ENCODE results near the gene DEPP1.

DEPP1 gene

GRCh38 chr10:44993226-44993921 lies 14.8 kb upstream of the DEPP1 start:
- DNase-seq: no peak

- no peak for DNase-seq
These were observed 14.2 kb upstream of the DEPP1 start for GRCh38 chr10:44992732-44993225.

DNA sequence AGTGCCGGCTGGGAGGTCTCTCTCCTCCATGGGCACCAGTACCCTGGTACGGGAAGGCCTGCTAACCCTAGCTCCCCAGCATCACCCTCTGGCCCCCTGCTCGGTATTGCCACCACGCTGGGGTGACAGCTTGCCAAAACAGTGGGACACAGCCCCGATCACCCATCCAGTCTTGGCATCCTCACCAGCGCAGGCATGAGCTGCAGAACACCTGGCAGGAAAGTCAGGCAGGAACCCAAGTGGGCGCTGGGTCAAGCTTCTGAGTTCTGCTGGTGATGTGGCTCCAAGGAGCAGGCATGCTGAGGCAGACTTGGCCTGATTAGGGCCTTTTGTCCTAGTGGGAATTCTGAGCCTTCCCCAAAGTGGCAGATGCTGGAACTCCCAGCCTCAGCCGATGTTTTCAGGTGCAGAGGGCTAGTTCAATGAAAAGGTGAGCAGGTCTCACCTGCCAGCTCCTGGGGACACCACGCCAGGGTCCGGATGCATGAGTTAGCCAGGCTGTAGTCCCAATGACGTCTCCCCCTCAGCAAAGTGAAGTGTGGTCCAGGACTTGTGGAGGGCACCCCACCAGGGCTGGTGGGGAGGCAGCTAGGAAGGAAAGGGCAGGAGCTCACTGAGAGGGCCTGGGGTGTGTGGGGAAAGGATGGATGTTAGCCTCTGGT lies 13.6 kb upstream of the DEPP1 start:
- no peak for DNase-seq

- no peak for DNase-seq
These were observed 13.0 kb upstream of the DEPP1 start for GRCh38 chr10:44991571-44991970.

DNA sequence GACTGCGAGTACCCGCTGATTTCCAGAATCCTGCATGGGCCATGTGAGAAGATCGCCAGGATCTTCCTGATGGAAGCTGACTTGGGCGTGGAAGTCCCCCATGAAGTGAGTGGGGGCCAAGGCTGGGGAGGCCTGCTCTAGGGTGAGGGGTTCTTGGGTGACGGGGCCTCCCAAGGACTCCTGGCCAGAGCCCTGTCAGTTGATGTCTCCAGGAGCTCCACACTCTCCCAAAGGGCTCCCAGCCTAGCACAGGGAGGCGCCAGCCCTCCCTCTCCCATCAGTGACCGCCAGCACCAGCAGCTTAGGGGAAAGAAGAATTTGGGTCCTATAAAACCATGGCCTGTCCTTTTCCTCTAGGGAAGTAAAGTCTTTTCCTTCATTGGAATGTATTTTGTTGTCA lies 12.4 kb upstream of the DEPP1 start:
- DNase-seq: no peak

DNA sequence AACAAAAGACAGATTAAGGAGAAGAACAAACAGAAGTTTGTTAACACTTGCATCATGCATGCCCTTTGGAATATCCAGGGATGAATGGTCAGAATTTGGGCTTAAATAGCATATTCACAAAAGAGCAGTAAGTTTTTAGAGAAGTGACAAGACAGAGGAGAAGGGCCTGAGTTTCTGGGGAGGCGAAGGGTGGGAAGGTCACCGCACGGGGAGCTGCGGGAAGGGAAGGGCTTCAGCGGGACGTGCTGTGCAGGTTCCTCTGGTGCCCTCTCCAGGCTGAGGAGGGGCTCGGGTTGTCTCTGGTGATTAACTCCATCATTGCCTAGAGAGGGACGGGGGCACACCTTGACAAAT lies 11.7 kb upstream of the DEPP1 start:
- no peak for DNase-seq

GRCh38 chr10:44989597-44990301 lies 11.1 kb upstream of the DEPP1 start:
- no peak for DNase-seq

GRCh38 chr10:44988957-44989585 lies 10.5 kb upstream of the DEPP1 start:
- no peak for DNase-seq

- no peak for DNase-seq
These were observed 8.1 kb upstream of the DEPP1 start for GRCh38 chr10:44986670-44987069.

DNA sequence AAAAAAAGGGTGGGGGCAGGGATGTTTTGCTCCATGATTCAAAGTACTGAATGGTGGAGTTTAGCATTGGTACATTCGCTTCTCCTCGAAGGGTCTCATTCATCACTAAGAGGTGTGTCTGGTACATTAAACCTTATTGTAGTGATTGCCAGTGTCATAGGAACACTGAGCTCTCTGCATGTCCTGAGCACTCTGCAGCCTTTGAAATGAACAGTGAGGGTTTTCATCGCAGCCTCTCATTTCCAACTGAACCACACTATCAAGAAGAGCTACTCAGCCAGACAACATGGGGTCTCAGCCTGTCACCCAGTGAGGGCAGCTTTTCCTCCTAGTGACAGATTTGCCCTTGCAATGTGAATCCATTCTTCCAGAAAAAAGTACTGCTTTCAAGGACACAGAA lies 7.6 kb upstream of the DEPP1 start:
- DNase-seq: no peak

GRCh38 chr10:44985175-44985681 lies 6.6 kb upstream of the DEPP1 start:
- no peak for DNase-seq

- no peak for DNase-seq
These were observed 6.1 kb upstream of the DEPP1 start for GRCh38 chr10:44984671-44985101.

DNA sequence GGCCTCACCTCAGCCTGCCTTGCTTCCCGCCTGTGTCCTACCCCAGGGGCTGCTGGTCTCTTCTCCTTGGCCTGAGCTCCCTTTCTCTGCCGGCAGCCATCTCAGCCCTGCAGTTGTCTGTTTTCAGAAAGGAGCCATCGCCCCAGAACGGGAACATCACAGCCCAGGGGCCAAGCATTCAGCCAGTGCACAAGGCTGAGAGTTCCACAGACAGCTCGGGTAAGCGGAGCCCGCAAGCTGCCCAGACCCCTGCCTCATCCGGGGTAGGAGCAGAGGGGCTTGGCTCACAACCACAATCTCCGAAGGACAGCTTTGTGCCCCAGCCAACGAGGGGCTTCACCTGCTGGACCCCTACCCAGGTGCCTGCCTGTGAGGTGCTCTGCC lies 5.3 kb upstream of the DEPP1 start:
- DNase-seq: no peak

DNA sequence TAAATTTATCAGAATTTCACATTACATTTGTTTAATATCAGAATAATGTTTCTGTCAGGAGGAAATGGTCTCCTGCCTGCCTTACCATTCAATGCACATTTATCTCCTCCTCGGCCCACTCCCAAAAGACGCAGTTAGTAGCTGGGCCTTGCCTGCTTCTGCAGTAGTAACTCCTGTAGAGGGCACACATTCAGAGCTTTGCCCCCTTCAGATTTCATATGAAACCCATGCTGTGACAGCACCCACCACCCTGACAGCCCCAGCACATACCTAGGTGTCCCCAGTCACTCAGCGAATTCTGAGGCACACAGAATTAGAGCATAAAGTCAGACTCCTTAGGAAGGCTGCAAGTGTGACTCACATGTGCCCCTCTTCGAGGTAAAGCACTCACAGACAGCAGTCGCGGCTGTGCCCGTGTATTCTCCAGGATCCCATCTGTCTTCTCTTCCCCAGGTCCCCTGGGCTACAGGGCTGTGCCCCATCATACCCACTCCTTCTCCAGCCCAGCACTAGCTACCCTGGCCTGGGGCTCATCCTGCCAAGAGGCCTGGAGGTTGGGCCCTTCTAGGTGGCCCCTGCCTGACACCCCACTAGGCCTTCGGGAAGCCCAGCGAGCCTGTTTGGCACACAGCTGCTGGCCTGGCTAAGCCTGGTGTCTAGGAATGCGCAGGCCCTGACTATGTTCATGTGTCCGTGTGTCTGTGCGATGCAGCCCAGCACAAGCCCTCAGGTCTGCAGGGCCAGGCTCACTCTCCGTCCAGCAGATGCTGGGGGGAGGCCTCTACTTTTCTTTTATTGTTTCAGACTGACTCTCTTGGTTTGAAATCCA lies 4.7 kb upstream of the DEPP1 start:
- DNase-seq: no peak

GRCh38 chr10:44982496-44982895 lies 3.9 kb upstream of the DEPP1 start:
- DNase-seq: no peak

DNA sequence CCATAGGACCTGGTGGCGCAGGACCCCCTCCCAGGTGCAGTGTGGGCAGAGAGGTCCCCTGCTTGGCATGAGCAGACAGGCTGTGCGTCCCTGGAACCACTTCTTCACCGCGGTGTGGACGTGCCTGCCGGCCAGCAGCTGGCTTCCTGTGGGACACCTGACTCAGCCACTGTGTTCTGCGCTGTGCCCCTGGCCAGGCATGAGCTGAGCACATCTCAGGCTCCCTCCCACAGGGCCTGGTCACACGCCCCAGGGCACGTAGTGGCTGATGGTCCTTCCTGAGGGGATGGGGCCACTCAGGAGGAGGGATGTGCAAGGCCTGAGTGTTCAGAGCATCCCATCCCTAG lies 3.5 kb upstream of the DEPP1 start:
- DNase-seq: no peak

DNA sequence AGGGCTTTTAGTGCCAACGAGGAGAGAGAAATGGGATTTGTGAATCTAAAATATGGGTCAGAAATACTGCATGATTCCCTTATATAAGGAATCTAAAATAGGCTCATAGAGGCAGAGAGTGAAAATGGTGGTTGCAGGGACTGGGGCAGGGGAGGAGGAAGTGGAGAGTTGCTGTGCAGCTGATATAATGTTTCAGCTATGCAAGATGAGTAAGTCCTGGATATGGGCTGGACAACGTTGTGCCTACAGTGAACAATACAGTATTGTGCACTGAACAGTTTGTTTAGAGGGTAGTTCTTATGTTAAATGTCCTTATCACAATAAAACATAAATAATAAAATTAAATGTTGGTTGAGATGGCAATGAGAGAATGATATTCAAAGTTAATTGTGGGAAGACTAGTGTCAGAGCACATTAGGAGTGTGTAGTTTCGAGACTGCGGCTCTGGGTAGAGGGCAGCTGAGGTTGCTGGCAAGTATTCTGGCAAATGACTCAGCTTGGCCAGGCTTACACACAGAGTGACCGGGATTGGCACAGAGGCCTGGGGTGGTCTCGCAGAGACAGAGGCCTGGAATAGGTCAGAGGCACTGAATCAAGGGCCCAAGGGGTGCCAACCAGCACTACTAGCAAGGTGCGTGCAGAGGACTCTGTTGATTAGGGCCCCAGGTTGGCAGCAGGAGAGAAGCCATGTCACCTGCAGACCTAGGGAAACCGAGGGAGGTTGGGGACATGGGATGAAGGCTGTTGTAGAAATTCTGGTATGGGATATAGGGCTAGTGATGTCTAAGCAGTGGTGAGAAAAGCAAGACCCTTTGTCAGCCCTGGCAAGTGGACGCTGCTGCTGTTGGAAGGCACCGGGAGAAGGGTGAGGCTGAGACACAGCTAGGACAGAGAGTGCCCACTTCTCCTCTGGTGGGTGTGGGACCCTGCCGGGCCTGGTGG lies 2.8 kb upstream of the DEPP1 start:
- DNase-seq: no peak

DNA sequence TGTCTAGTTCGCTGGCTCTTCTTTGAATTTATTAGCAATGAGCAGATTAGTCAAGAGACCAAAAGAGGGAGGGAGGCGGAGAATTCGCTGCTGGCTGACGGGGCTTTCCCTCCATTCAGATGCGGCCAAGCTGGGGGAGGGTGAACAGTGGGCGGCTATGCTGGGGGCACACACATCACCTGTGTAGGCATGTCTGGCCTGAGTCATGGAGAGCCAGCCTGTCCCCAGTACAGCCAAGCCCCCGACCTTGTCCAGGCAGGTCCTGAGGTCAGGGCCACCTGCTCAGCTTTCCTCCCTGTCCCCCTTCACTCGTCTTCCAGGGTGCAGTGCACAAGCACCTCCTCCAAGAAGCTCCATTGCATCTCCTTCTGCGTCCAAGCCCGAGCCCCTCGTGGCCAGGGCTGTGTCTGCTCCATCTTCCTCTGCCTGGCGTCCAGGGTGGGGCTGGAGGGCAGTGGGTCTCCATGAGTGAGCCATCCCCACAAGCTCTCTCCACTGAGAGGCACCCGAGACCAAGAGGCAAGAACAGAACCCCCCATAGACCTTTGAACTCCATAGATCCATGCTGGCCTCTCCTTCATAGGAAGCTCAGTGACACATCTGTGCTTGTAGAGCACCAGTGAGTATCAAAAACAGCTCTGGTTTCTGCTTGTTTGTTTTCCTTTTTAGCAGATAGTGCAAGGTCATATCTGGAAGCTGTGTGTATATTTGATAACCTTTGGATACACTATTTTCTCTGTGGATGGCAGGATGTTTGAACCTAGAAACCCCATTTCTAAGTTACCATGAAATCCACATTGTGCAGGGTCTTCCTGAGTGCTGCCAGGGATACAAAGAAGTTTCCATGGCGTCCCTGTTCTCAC lies 1.9 kb upstream of the DEPP1 start:
- DNase-seq: no peak

DNA sequence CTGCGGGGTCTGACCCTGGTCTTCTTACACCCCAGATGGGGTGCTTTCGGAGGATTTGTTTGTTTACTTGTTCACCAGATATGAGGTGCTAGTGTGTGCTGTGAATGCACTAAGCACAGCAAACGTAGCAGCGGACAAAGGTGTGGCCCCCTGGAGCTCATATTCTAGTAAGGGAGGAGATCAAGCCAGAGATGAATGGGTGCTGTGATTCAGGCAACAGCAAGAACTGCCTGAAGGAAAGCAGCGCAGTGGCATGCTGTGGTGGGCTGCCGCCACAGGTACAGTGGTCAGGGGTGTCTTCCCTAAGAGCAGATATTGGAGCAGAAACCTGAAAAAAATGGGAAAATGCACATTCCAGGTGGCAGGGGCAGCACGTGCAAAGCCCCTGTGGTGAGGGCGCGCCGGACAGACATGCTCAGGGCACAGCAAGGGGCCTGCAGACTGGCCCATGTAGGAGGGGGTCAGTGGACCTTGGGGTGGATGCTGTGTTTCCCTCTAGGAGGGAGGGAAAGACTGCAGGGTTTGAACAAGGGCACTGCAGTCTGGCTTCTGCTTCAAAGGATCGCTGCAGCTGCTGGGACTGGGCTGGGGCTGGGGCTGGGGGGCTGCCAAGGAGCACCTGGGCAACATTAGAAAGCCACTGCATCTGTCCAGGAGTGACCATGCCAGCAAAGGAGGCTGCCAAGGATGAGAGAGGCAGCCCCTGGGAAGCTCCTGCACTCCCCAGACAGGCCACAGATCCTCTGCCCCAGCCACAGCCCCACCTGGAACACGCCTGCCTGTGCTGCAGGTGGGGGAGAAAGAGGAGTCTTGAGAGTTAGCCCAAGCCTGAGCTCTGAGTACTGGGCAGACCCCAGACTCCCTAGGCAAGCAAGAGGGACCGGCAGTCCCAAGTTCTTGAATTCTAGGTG lies 927 bp upstream of the DEPP1 start:
- no peak for DNase-seq
